Cardiac fibroblast (primary cell): Measurements from ENCODE around the gene SEZ6L.

ENCODE experiments used
- DNase-seq, 2 donors: peaks; one replicate each; pipeline versions ENCODE4 v3.0.0 to v3.0.0-alpha.2; 2010; ENCODE audit warnings: low read depth in 2 of 2
- H3K4me3 ChIP-seq, 2 donors: replicated peaks in 1 of 2; 1 replicate in 1 of 2; 2 replicates in 1 of 2; pipeline ENCODE4 v1.5.1; 2011; ENCODE audit warnings: low read depth in 2 of 2, low read length in 2 of 2, mild to moderate bottlenecking in 2 of 2, moderate library complexity in 1 of 2
- CTCF ChIP-seq: IDR thresholded peaks from one replicate; pipeline ENCODE4 v1.5.1; 2011; ENCODE audit warnings: low read depth, mild to moderate bottlenecking, low read length, inconsistent platforms

SEZ6L gene

GRCh38 chr22:26323013-26323412 lies 153.8 kb downstream of the SEZ6L start:
- TF ChIP-seq CTCF: no peak
- no peak overlapping the region for H3K4me3 ChIP-seq
- no peak for DNase-seq

GRCh38 chr22:26324150-26324549 lies 154.9 kb downstream of the SEZ6L start:
- no peak for TF ChIP-seq CTCF
- no peak for DNase-seq
- H3K4me3 ChIP-seq: no peak overlapping the region

- TF ChIP-seq CTCF: no peak
- DNase-seq: no peak
- no peak overlapping the region for H3K4me3 ChIP-seq
Observed at GRCh38 chr22:26325641-26326040, 156.4 kb downstream of the SEZ6L start.

GRCh38 chr22:26326803-26327202 lies 157.5 kb downstream of the SEZ6L start:
- no peak for DNase-seq
- no peak overlapping the region for H3K4me3 ChIP-seq
- no peak for TF ChIP-seq CTCF

GRCh38 chr22:26327306-26327705 lies 158.0 kb downstream of the SEZ6L start:
- no peak overlapping the region for H3K4me3 ChIP-seq
- TF ChIP-seq CTCF: no peak
- no peak for DNase-seq

GRCh38 chr22:26328221-26328620 lies 159.0 kb downstream of the SEZ6L start:
- TF ChIP-seq CTCF: no peak
- no peak overlapping the region for H3K4me3 ChIP-seq
- DNase-seq: no peak

GRCh38 chr22:26330971-26331625 lies 161.8 kb downstream of the SEZ6L start:
- peak; percentile 41 to 56 for DNase-seq
- H3K4me3 ChIP-seq: no peak overlapping the region
- peak; percentile 90 for TF ChIP-seq CTCF
